ENCODE measurements around the gene PCSK6. TPM values are rescaled to one million over a fixed set of nuclear protein-coding genes. Genes with fewer than 3 reads are reported as not detected.

Gene PCSK6
- total and polyA plus RNA-seq, 9 donors, result 3.8 to 26.0 (median 13.0) TPM

DNA sequence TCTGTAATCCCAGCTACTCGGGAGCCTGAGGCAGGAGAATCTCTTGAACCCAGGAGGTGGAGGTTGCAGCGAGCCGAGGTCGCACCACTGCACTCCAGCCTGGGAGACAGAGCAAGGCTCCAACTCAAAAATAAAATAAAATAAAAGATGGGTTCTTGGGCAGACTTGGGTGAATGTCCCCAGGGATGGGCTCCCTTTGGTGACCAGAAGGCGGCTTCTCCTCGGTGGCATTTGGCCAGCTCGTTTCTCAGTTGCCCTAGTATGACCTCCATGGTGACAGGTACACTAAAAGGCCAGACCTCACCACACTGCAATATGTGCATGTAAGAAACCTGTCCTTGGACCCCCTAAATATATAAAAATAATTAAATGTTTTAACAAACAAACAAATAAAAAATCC, 118.4 kb downstream of the PCSK6 start:
- DNase-seq, result no peak
- H3K4me3 ChIP-seq, result no peak overlapping the region
- no peaks in the 10 kb centered on the region for H3K9me3 ChIP-seq
- TF ChIP-seq, protein P1, sequence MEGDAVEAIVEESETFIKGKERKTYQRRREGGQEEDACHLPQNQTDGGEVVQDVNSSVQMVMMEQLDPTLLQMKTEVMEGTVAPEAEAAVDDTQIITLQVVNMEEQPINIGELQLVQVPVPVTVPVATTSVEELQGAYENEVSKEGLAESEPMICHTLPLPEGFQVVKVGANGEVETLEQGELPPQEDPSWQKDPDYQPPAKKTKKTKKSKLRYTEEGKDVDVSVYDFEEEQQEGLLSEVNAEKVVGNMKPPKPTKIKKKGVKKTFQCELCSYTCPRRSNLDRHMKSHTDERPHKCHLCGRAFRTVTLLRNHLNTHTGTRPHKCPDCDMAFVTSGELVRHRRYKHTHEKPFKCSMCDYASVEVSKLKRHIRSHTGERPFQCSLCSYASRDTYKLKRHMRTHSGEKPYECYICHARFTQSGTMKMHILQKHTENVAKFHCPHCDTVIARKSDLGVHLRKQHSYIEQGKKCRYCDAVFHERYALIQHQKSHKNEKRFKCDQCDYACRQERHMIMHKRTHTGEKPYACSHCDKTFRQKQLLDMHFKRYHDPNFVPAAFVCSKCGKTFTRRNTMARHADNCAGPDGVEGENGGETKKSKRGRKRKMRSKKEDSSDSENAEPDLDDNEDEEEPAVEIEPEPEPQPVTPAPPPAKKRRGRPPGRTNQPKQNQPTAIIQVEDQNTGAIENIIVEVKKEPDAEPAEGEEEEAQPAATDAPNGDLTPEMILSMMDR (IDR thresholded peaks at IDR 0.05), result no peak
- no peak for TF ChIP-seq POLR2A (IDR thresholded peaks at IDR 0.05)
- TF ChIP-seq EP300 (IDR thresholded peaks at IDR 0.05), result no peak
- 93 to 97% (median 93%) methylated on average over 7 of the region's 7 CpGs for WGBS, 3 donors
- no peaks in the 10 kb centered on the region for H3K4me1 ChIP-seq (ENCODE audit: insufficient read depth)
- intact Hi-C loops (cut with DNase I), result no loop called here
- no peak overlapping the region for H3K27ac ChIP-seq
- H3K36me3 ChIP-seq, result no peaks in the 10 kb centered on the region
- no peaks in the 10 kb centered on the region for H3K27me3 ChIP-seq

DNA sequence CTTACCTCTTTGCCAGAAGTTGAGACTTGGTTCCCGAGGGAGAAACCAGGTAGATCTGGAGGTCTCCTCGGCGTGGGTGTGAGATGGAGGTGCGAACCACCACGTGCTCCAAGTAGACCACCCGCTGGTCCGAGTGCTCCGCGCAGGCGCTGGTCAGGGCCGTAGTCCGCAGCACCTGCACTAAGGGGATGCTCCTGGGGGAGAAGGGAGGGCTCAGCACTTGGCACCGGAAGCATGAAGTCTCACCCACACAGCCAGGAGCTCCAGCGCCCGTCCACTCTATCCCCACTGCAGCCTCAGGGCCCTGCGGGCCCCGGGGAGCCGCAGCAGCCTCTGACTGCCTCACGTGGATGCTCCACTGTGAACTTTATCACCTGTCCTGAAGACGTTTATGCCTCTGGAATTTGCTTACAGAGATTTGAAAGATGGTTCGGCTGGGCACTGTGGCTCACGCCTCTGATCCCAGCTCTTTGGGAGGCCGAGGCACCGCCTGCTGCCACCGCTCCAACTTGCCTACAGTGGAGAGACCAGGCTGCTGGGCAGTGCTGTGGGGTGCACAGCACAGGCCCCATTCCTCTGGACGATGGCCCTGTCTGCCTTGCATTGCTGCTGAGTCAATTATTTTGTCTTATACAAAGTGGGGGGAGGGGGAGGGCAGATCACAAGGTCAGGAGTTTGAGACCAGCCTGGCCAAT, 119.0 kb downstream of the PCSK6 start:
- WGBS, 3 donors, result 88 to 93% (median 92%) methylated on average over 26 of the region's 26 CpGs
- no peak overlapping the region for H3K4me3 ChIP-seq
- no peaks in the 10 kb centered on the region for H3K9me3 ChIP-seq
- no peak overlapping the region for H3K27ac ChIP-seq
- intact Hi-C loops (cut with DNase I), result no loop called here
- no peaks in the 10 kb centered on the region for H3K4me1 ChIP-seq (ENCODE audit: insufficient read depth)
- TF ChIP-seq POLR2A (IDR thresholded peaks at IDR 0.05) (no peak), EP300 (IDR thresholded peaks at IDR 0.05) (no peak)
- TF ChIP-seq, protein P1 (IDR thresholded peaks at IDR 0.05), result no peak
- no peak for DNase-seq
- H3K36me3 ChIP-seq, result no peaks in the 10 kb centered on the region
- no peaks in the 10 kb centered on the region for H3K27me3 ChIP-seq

DNA sequence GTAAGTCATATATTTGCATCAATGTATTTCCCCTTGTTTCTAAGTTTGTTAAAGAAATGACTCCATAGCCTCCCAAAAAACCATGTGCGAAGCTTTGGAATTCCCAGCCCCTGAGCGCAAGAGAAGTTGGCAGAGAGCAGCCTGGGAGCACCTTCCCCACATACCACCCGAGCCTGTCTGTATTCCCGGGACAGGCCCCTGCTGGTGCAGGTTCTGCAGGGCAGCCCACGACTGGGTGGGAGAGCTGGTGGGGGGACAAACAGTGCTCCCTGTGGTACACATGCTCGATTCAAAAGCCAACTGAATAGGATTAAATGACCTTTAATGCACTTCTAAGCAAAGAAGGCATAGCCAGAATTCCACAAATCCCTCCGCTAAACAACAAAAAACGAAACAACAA, 119.8 kb downstream of the PCSK6 start:
- intact Hi-C loops (cut with DNase I), result no loop called here
- no peak for DNase-seq
- H3K27me3 ChIP-seq, result no peaks in the 10 kb centered on the region
- no peaks in the 10 kb centered on the region for H3K9me3 ChIP-seq
- WGBS, 3 donors, result 81 to 87% (median 86%) methylated on average over 8 of the region's 8 CpGs
- no peaks in the 10 kb centered on the region for H3K36me3 ChIP-seq
- TF ChIP-seq, protein P1 (IDR thresholded peaks at IDR 0.05), result no peak
- TF ChIP-seq EP300 (IDR thresholded peaks at IDR 0.05) (no peak), POLR2A (IDR thresholded peaks at IDR 0.05) (no peak)
- no peak overlapping the region for H3K27ac ChIP-seq
- no peak overlapping the region for H3K4me3 ChIP-seq
- H3K4me1 ChIP-seq (ENCODE audit: insufficient read depth), result no peaks in the 10 kb centered on the region

DNA sequence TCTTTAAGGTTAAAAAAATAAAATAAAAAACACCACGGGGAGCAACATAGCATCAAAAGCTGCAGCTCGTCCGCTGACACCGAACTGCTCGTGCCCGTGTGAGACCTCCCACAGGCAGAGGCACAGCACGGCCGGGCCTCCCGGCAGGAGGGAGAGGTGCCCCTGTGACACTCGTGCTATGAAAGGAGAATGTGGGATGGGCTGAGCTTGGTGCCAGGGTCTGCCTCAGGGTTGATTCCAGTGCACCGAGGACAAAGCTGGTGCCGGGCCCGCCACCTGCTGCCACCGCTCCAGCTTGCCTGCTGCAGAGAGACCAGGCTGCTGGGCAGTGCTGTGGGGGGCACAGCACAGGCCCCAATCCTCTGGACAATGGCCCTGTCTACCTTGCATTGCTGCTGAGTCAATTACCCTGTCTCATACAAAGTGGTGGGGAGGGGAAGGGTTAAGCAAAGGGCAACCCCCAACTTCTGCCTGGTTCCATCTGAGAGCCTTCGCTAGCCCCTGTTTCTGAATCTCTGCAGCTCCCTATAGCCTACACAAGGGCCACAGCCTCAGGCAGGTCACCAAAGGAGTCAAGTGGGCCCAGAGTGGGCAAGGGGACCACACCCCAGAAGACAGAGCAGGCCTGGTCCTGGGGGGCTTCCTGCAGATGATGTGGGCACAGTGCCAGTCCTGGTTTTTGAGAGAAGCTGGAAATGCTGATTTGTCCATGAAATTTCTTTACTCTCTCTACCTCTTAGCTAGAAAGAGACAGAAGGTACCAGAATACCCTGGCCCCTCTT, 120.5 kb downstream of the PCSK6 start:
- H3K4me1 ChIP-seq (ENCODE audit: insufficient read depth), result no peaks in the 10 kb centered on the region
- no peak for DNase-seq
- TF ChIP-seq POLR2A (IDR thresholded peaks at IDR 0.05), result no peak
- TF ChIP-seq EP300 (IDR thresholded peaks at IDR 0.05), result no peak
- TF ChIP-seq, protein P1 (IDR thresholded peaks at IDR 0.05), result no peak
- H3K36me3 ChIP-seq, result no peaks in the 10 kb centered on the region
- WGBS, 3 donors, result 81 to 87% (median 85%) methylated on average over 15 of the region's 15 CpGs
- no peaks in the 10 kb centered on the region for H3K27me3 ChIP-seq
- intact Hi-C loops (cut with DNase I), result no loop called here
- H3K27ac ChIP-seq, result no peak overlapping the region
- no peak overlapping the region for H3K4me3 ChIP-seq
- H3K9me3 ChIP-seq, result no peaks in the 10 kb centered on the region
